ENCODE results near the gene IFIT2. TPM values are rescaled to one million over a fixed set of nuclear protein-coding genes. Genes with fewer than 3 reads are reported as not detected.

The IFIT2 gene
- total and polyA plus RNA-seq, 2 experiments from 2014 or later, result 0.10 TPM; not detected in 1

DNA sequence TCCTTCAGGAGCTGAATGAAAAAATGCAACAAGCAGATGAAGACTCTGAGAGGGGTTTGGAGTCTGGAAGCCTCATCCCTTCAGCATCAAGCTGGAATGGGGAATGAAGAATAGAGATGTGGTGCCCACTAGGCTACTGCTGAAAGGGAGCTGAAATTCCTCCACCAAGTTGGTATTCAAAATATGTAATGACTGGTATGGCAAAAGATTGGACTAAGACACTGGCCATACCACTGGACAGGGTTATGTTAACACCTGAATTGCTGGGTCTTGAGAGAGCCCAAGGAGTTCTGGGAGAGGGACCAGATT lies 5.4 kb downstream of the IFIT2 start:
- no peak overlapping the region for H3K4me3 Mint-ChIP-seq
- no peak overlapping the region for H3K27ac Mint-ChIP-seq
- Histone ChIP-seq H3K4me2 (no peak overlapping the region), H3K36me3 (ENCODE audit: insufficient read depth) (no peaks in the 10 kb centered on the region), H3K79me2 (replicated peaks; ENCODE audit: insufficient read depth) (no peaks in the 10 kb centered on the region), H3K27ac (ENCODE audit: low read depth) (no peak overlapping the region), H3K9me2 (ENCODE audit: insufficient read depth) (no peaks in the 10 kb centered on the region), H3K27me3 (ENCODE audit: insufficient read depth) (no peaks in the 10 kb centered on the region), H3K4me3 (no peak overlapping the region), H4K20me1 (replicated peaks; ENCODE audit: insufficient read depth) (no peaks in the 10 kb centered on the region), H2AFZ (no peak overlapping the region), H3F3A (replicated peaks; ENCODE audit: low read depth) (no peaks in the 10 kb centered on the region), H3K4me1 (ENCODE audit: insufficient read depth) (0 out of 2 replicates have a peak, but pooled peaks cover 5% of the 10 kb centered on the region)
- H3K4me1 Mint-ChIP-seq, result peaks cover 16% of the 10 kb centered on the region; the same call in 2 of the 3 replicates
- TF ChIP-seq CTCF (conservative IDR thresholded peaks at IDR 0.05; ENCODE audit: low read depth in 2 of 2) (no peak), REST (IDR thresholded peaks at IDR 0.05; ENCODE audit: unreplicated experiment) (no peak), ETS1 (IDR thresholded peaks at IDR 0.05) (no peak), EZH2phosphoT487 (IDR thresholded peaks at IDR 0.05; ENCODE audit: unreplicated experiment) (no peak)
- no peaks in the 10 kb centered on the region for H3K36me3 Mint-ChIP-seq (ENCODE audit: low read depth)
- H3K27me3 Mint-ChIP-seq (ENCODE audit: insufficient read depth, low read depth, poor library complexity), result peaks cover 1% of the 10 kb centered on the region
- ATAC-seq (no peak), DNase-seq (ENCODE audit: low spot score) (no peak)
- H3K9me3 Mint-ChIP-seq, result no peaks in the 10 kb centered on the region

GRCh38 chr10:89308266-89308665 lies 6.4 kb downstream of the IFIT2 start:
- H3K79me2 ChIP-seq (replicated peaks; ENCODE audit: insufficient read depth), result no peaks in the 10 kb centered on the region
- no peak overlapping the region for H3K27ac ChIP-seq (ENCODE audit: low read depth)
- no peaks in the 10 kb centered on the region for H3F3A ChIP-seq (replicated peaks; ENCODE audit: low read depth)
- no peak overlapping the region for H3K27ac Mint-ChIP-seq
- no peaks in the 10 kb centered on the region for H3K36me3 Mint-ChIP-seq (ENCODE audit: low read depth)
- H3K36me3 ChIP-seq (ENCODE audit: insufficient read depth), result no peaks in the 10 kb centered on the region
- H3K4me3 Mint-ChIP-seq, result no peak overlapping the region
- no peaks in the 10 kb centered on the region for H3K9me2 ChIP-seq (ENCODE audit: insufficient read depth)
- ATAC-seq (no peak), DNase-seq (ENCODE audit: low spot score) (no peak)
- 0 out of 2 replicates have a peak, but pooled peaks cover 5% of the 10 kb centered on the region for H3K4me1 ChIP-seq (ENCODE audit: insufficient read depth)
- H3K9me3 Mint-ChIP-seq, result no peaks in the 10 kb centered on the region
- H2AFZ ChIP-seq, result no peak overlapping the region
- no peaks in the 10 kb centered on the region for H3K27me3 ChIP-seq (ENCODE audit: insufficient read depth)
- peaks cover 1% of the 10 kb centered on the region for H3K27me3 Mint-ChIP-seq (ENCODE audit: insufficient read depth, low read depth, poor library complexity)
- H4K20me1 ChIP-seq (replicated peaks; ENCODE audit: insufficient read depth), result no peaks in the 10 kb centered on the region
- no peak overlapping the region for H3K4me3 ChIP-seq
- H3K4me2 ChIP-seq, result no peak overlapping the region
- peaks cover 5% of the 10 kb centered on the region; the same call in 2 of the 3 replicates for H3K4me1 Mint-ChIP-seq
- TF ChIP-seq CREB1 (CRISPR knock-in tag; IDR thresholded peaks at IDR 0.05; ENCODE audit: low read depth) (no peak), POLR2AphosphoS5 (IDR thresholded peaks at IDR 0.05; ENCODE audit: low read depth) (no peak), ETS1 (IDR thresholded peaks at IDR 0.05) (no peak), JUNB (IDR thresholded peaks at IDR 0.05; ENCODE audit: unreplicated experiment) (no peak), ZNF114 (CRISPR knock-in tag; IDR thresholded peaks at IDR 0.05) (no peak), EZH2phosphoT487 (IDR thresholded peaks at IDR 0.05; ENCODE audit: unreplicated experiment) (no peak), CTCF (conservative IDR thresholded peaks at IDR 0.05; ENCODE audit: low read depth in 2 of 2) (no peak), EZH2 (IDR thresholded peaks at IDR 0.05; ENCODE audit: low read depth, unreplicated experiment) (no peak)

All from GM23338 (cell line).